ENCODE data around the gene LRRC37A. TPM values are rescaled to one million over a fixed set of nuclear protein-coding genes. Genes with fewer than 3 reads are reported as not detected.
"Not testable (repeated sequence)": the region's sequence is repeated elsewhere in the genome, so short reads cannot be mapped to it uniquely, and the experiment has no call there.

LRRC37A gene
- polyA plus RNA-seq, 1 donor = 6.2 TPM

DNA sequence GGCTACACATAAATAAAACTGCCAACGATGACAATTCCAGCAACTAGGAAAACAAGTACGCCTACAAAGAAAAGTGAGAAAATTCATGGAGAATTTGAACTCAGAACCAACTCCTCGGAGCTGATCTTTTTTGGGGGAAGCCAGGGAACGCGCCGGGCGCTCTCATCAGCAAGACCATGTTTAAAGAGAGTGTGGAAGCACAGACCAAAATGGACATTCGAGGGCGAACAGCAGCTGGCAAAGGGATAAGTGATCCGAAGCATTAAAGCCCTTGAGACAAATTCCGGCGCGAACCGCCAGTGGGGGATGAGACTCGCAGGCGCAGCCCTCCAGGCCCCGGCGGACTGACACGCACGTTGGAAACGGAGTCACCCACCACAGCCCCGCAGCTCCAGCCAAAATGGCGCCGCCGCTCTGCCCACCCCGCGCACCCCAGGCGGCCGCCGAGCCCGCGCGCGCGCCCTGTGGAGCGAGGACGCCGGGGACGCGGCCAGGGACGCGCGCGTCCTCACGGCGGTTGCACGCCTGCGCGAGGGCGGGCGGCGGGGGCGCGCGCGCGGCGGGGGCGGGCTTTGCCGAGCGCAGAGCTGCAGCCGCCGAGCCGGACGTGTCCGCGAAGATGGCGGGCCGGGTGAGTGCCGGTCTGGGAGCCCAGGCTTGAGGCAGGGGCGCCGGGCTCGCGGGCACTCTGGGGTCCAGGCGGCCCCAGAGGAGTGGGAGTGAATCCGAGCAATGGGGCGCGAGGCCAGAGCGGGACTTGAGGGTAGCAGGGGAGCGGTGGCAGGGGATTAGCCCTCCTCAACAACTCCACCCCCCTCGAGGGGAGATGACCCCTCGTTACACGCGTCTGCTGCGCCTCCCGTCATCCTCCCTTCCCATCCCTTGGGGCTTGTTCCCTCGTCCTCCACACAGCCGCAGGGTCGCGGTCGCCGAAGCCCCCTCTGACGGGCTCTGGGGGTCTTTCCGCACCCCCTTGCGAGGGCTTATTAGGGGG, 77.6 kb downstream of the LRRC37A start:
- not testable (repeated sequence) for H3K9me3 ChIP-seq (ENCODE audit: control insufficient read depth, low read depth, low read length); H3K27ac ChIP-seq (ENCODE audit: low read length); H3K4me1 ChIP-seq (ENCODE audit: control insufficient read depth, insufficient read depth, low read length); H3K4me3 ChIP-seq (ENCODE audit: low read length); H3K27me3 ChIP-seq (ENCODE audit: control insufficient read depth, insufficient read depth, low read length); H3K36me3 ChIP-seq (ENCODE audit: control insufficient read depth, insufficient read depth, low read length); DNase-seq
- WGBS (ENCODE audit: insufficient coverage, low lambda C conversion rate) = no CpG with 5 or more reads among the region's 95 CpGs

DNA sequence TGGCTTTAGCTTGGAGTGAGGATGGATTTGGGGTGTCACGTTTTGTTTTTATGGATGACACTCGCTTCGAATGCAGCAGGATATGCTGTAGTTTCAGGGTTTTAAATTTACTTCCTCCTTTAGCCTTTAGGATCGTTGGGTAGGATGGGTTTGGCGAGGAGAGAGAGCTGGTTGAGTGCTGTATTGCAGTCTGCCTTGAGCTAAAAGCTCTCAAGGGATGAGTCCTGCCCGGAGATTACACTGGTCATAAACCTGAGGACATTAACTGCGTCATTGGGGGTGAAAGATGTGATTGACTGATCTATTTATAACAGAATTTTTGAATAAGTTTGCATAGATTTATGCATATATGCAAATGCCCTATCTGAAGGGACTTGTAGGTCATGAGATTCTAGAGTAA, 78.5 kb downstream of the LRRC37A start:
- WGBS (ENCODE audit: insufficient coverage, low lambda C conversion rate) = no CpG with 5 or more reads among the region's 7 CpGs
- H3K27ac ChIP-seq (ENCODE audit: low read length); H3K4me3 ChIP-seq (ENCODE audit: low read length); H3K27me3 ChIP-seq (ENCODE audit: control insufficient read depth, insufficient read depth, low read length); H3K4me1 ChIP-seq (ENCODE audit: control insufficient read depth, insufficient read depth, low read length); DNase-seq; H3K9me3 ChIP-seq (ENCODE audit: control insufficient read depth, low read depth, low read length); H3K36me3 ChIP-seq (ENCODE audit: control insufficient read depth, insufficient read depth, low read length): not testable (repeated sequence)

- not testable (repeated sequence) for H3K36me3 ChIP-seq (ENCODE audit: control insufficient read depth, insufficient read depth, low read length); H3K27ac ChIP-seq (ENCODE audit: low read length); H3K9me3 ChIP-seq (ENCODE audit: control insufficient read depth, low read depth, low read length); H3K4me1 ChIP-seq (ENCODE audit: control insufficient read depth, insufficient read depth, low read length); DNase-seq; H3K4me3 ChIP-seq (ENCODE audit: low read length); H3K27me3 ChIP-seq (ENCODE audit: control insufficient read depth, insufficient read depth, low read length)
- WGBS (ENCODE audit: insufficient coverage, low lambda C conversion rate) = no CpG with 5 or more reads among the region's 4 CpGs
Observed at GRCh38 chr17:46383118-46383517, 88.2 kb downstream of the LRRC37A start.

- not testable (repeated sequence) for H3K27me3 ChIP-seq (ENCODE audit: control insufficient read depth, insufficient read depth, low read length); H3K4me1 ChIP-seq (ENCODE audit: control insufficient read depth, insufficient read depth, low read length); H3K36me3 ChIP-seq (ENCODE audit: control insufficient read depth, insufficient read depth, low read length); H3K9me3 ChIP-seq (ENCODE audit: control insufficient read depth, low read depth, low read length); H3K4me3 ChIP-seq (ENCODE audit: low read length); H3K27ac ChIP-seq (ENCODE audit: low read length); DNase-seq
Observed at GRCh38 chr17:46385491-46385890, 90.6 kb downstream of the LRRC37A start.

Other genes starting within 250 kb of the LRRC37A start
- gene KANSL1, start 101.7 kb upstream of the LRRC37A start, polyA plus RNA-seq = 53.2 TPM
- 13.4 TPM for gene ARL17B, start 66.6 kb downstream of the LRRC37A start, polyA plus RNA-seq
- gene LRRC37A2, start 217.3 kb downstream of the LRRC37A start, polyA plus RNA-seq = 37.1 TPM